ENCODE measurements around the gene MAPRE2.

MAPRE2 gene

GRCh38 chr18:35137632-35138031, 96.4 kb downstream of the MAPRE2 start:
- TF ChIP-seq CTCF (IDR thresholded peaks at IDR 0.05), result no peak

DNA sequence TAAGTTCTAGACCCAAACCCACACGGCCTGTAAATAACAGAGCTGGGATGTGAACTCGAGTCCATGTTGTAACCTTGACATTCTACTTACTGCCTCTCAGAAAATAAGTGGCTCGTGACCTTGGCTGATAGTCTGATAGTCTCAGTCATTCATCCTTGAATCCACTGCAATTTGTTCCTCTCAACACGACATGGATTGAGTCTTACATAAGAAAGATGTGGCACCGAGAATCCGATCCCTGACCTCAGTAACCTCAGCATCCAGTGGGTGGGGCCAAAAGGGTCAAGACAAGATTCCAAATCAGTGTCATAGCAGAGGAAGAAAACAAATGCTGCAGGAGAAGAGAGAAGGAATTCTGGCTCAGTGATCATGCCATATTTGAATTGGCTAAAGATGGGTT, 97.6 kb downstream of the MAPRE2 start:
- TF ChIP-seq CTCF (IDR thresholded peaks at IDR 0.05), result no peak

GRCh38 chr18:35139517-35139916, 98.3 kb downstream of the MAPRE2 start:
- no peak for TF ChIP-seq CTCF (IDR thresholded peaks at IDR 0.05)

GRCh38 chr18:35141077-35141476, 99.9 kb downstream of the MAPRE2 start:
- no peak for TF ChIP-seq CTCF (IDR thresholded peaks at IDR 0.05)

- no peak for TF ChIP-seq CTCF (IDR thresholded peaks at IDR 0.05)
Observed at GRCh38 chr18:35141567-35142274, 100.5 kb downstream of the MAPRE2 start.

GRCh38 chr18:35142275-35142615, 101.0 kb downstream of the MAPRE2 start:
- no peak for TF ChIP-seq CTCF (IDR thresholded peaks at IDR 0.05)

DNA sequence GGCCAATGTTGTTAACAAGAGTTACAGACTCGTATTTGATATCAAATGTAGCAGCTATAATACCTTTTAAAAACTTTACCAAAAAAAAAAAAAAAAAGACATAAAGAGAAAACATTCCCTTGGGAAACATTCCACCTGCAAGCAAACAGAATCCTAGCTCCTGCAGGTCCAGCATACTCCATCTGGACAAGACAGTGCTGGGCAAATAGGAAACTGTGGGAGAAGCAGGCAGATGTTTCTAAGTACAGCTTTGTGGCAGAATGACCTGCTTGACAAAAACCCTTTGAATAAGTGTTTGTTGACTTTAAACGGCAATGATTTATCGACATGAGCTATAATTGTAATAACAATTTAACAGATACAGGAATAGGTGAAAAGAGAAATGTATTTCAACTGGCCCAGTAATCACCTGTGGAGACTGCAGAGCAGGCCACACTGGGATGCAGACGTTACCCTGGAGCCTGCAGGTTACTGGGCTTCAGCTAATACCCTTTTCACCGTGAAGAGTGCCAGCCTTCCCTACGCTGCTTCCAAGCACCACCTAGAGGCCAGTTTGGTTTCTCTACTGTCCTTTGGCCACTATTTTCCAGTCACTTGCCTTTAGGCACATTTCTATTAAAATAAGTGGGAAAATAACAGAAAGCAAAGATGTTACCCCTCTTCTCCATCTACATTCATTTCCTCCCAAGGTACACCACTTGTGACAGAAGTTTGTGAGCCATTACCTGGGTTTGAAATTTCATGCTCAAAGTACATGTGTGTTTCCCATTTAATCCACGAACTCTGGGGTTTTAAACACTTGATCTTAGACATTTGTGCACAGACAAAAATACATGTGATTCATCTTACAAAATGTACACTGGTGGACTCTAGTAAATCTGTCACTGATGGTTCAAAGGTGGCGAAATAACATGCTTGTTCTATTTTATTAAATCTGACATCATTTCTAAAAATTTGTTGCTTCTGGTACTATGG, 102.7 kb downstream of the MAPRE2 start:
- TF ChIP-seq CTCF (IDR thresholded peaks at IDR 0.05), result peak; percentile 78
